Stimulated activated CD8-positive, alpha-beta memory T cell treated with anti-CD3 and anti-CD28 coated beads, Interleukin-15, amount 100 ng/mL, for 24 hours (primary cell): Measurements from ENCODE around the gene TMEM217.
"Not testable (repeated sequence)": the region's sequence is repeated elsewhere in the genome, so short reads cannot be mapped to it uniquely, and the experiment has no call there.

Experiments used
- DNase-seq: peaks from one replicate; pipeline ENCODE4 v3.0.0-alpha.2; 2020; ENCODE audit warnings: low read depth

Gene TMEM217

GRCh38 chr6:37210313-37210968, 47.5 kb downstream of the TMEM217 start:
- DNase-seq, result peak; percentile 28

GRCh38 chr6:37209461-37210205, 48.3 kb downstream of the TMEM217 start:
- no peak for DNase-seq

- DNase-seq, result no peak
Observed at GRCh38 chr6:37208793-37209192, 49.2 kb downstream of the TMEM217 start.

- DNase-seq, result peak; percentile 59
Observed at GRCh38 chr6:37207903-37208456, 50.0 kb downstream of the TMEM217 start.

GRCh38 chr6:37206622-37207021, 51.3 kb downstream of the TMEM217 start:
- no peak for DNase-seq

- no peak for DNase-seq
Observed at GRCh38 chr6:37205997-37206340, 52.0 kb downstream of the TMEM217 start.

- no peak for DNase-seq
Observed at GRCh38 chr6:37205175-37205996, 52.6 kb downstream of the TMEM217 start.

GRCh38 chr6:37204014-37204751, 53.8 kb downstream of the TMEM217 start:
- no peak for DNase-seq

GRCh38 chr6:37202788-37203491, 55.0 kb downstream of the TMEM217 start:
- no peak for DNase-seq

GRCh38 chr6:37201726-37202125, 56.2 kb downstream of the TMEM217 start:
- no peak for DNase-seq

- no peak for DNase-seq
Observed at GRCh38 chr6:37200085-37200484, 57.9 kb downstream of the TMEM217 start.

GRCh38 chr6:37196451-37196850, 61.5 kb downstream of the TMEM217 start:
- DNase-seq, result not testable (repeated sequence)

GRCh38 chr6:37194886-37195285, 63.1 kb downstream of the TMEM217 start:
- not testable (repeated sequence) for DNase-seq

GRCh38 chr6:37192666-37193065, 65.3 kb downstream of the TMEM217 start:
- DNase-seq, result no peak

GRCh38 chr6:37190159-37190535, 67.8 kb downstream of the TMEM217 start:
- no peak for DNase-seq

GRCh38 chr6:37188962-37189510, 68.9 kb downstream of the TMEM217 start:
- DNase-seq, result no peak

GRCh38 chr6:37187321-37188022, 70.5 kb downstream of the TMEM217 start:
- no peak for DNase-seq

- not testable (repeated sequence) for DNase-seq
Observed at GRCh38 chr6:37185949-37186720, 71.8 kb downstream of the TMEM217 start.
